Stomach smooth muscle (tissue), 2 donors: ENCODE results near the gene LARGE2.

Experiments
- H3K27ac ChIP-seq: one replicate; pipeline ENCODE4 v1.7.0; 2013; ENCODE audit warnings: mild to moderate bottlenecking, low read length, inconsistent platforms
- H3K27me3 ChIP-seq, 2 donors: one replicate each; pipeline ENCODE4 v1.7.0; 2013; ENCODE audit warnings: low read length in 2 of 2; ENCODE audit not compliant: insufficient read depth in 2 of 2, control insufficient read depth in 1 of 2
- H3K36me3 ChIP-seq, 2 donors: one replicate each; pipeline ENCODE4 v1.7.0; 2013; ENCODE audit warnings: low read length in 2 of 2; ENCODE audit not compliant: control insufficient read depth in 2 of 2, insufficient read depth in 2 of 2
- H3K4me1 ChIP-seq: one replicate; pipeline ENCODE4 v1.7.0; 2013; ENCODE audit warnings: low read length; ENCODE audit not compliant: control insufficient read depth, insufficient read depth
- H3K4me3 ChIP-seq, 2 donors: one replicate each; pipeline ENCODE4 v1.7.0; 2013; ENCODE audit warnings: low read length in 2 of 2
- H3K9ac ChIP-seq, 2 donors: one replicate each; pipeline ENCODE4 v1.7.0; 2013; ENCODE audit warnings: low read length in 2 of 2, mild to moderate bottlenecking in 1 of 2
- H3K9me3 ChIP-seq, 2 donors: one replicate each; pipeline ENCODE4 v1.7.0; 2013; ENCODE audit warnings: low read length in 2 of 2; ENCODE audit not compliant: control insufficient read depth in 2 of 2
- donor health status: healthy.
- donor health status: Pancreatic carcinoma.

Gene LARGE2

DNA sequence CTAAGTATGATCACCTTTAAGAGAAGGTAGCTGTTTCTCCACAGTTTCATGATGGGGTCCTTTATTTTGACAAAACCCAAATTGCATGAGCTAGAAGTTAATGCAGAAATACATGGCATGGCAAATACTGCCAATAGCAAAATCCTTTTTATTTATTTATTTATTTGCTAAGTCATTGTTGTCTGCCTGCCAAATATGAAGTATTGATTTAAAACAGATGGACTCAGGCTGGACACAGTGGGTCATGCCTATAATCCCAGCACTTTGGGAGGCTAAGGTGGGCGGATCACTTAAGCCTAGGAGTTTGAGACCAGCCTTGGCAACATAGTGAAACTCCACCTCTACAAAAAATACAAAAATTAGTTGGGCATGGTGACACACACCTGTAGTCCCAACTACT is 52.4 kb downstream of the LARGE2 start:
- Histone ChIP-seq H3K27ac (no peak overlapping the region), H3K9ac (no peak overlapping the region), H3K36me3 (peaks cover 13 to 21% of the 10 kb centered on the region in 2 donors), H3K27me3 (no peaks in the 10 kb centered on the region), H3K9me3 (no peaks in the 10 kb centered on the region), H3K4me3 (no peak overlapping the region), H3K4me1 (no peaks in the 10 kb centered on the region)
